ENCODE data around the gene BAZ2B. TPM values are rescaled to one million over a fixed set of nuclear protein-coding genes. Genes with fewer than 3 reads are reported as not detected.

Gene BAZ2B
- total and polyA plus RNA-seq, 9 of the 15 experiments (the other 6 are each of a cell fraction or from before 2014, with no cell fraction given), result 7.5 to 38.6 (median 19.8) TPM

DNA sequence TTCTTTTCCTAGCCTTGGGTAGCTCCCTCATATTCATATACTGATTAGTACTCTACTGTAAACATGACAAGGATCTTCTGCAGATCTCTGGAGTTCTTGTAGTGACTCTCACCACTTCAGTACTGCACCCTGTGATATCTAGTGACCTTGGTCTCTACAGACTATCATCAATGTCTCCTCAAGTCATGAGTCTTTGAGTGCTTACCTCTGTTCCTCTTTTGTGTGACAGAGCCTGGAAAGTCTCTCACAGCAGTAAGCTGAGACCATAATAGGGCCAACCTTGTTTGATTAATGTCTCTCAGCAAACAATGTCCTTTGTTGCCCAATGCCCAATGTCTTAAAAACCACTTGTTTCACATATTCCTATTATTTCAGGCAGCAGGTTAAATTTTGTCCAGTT lies 34.2 kb upstream of the BAZ2B start:
- intact Hi-C loops (cut with micrococcal nuclease), result no loop called here
- H3K79me2 ChIP-seq (ENCODE audit: control insufficient read depth, insufficient read depth, low read length), result no peaks in the 10 kb centered on the region
- no TSS peak for BruUV-seq (replicated peaks)
- in situ Hi-C loops (cut with MboI), result no loop called here
- H2AFZ ChIP-seq (ENCODE audit: low read depth, low read length), result no peak overlapping the region
- ATAC-seq (peak; percentile 60; the same call in 2 of the 3 replicates), DNase-seq (ENCODE audit: extremely low read depth in 1 of 4, low spot score in 3 of 4) (peak in 1 of 4 experiments; percentile 6), FAIRE-seq (no peak)
- H4K20me1 ChIP-seq (replicated peaks; ENCODE audit: control insufficient read depth, insufficient read depth, low read length), result no peaks in the 10 kb centered on the region
- no peaks in the 10 kb centered on the region for H3K27me3 ChIP-seq (ENCODE audit: control insufficient read depth in 2 of 2, insufficient read depth in 2 of 2, low read length in 2 of 2)
- no peak overlapping the region for H3K9ac ChIP-seq (ENCODE audit: insufficient read depth in 1 of 2, low read depth in 2 of 2, low read length in 2 of 2)
- TF ChIP-seq FOXA1 (IDR thresholded peaks at IDR 0.05; ENCODE audit: borderline replicate concordance), result no peak
- TF ChIP-seq MIER1 (IDR thresholded peaks at IDR 0.05; ENCODE audit: low read depth), result no peak
- TF ChIP-seq, protein P1, sequence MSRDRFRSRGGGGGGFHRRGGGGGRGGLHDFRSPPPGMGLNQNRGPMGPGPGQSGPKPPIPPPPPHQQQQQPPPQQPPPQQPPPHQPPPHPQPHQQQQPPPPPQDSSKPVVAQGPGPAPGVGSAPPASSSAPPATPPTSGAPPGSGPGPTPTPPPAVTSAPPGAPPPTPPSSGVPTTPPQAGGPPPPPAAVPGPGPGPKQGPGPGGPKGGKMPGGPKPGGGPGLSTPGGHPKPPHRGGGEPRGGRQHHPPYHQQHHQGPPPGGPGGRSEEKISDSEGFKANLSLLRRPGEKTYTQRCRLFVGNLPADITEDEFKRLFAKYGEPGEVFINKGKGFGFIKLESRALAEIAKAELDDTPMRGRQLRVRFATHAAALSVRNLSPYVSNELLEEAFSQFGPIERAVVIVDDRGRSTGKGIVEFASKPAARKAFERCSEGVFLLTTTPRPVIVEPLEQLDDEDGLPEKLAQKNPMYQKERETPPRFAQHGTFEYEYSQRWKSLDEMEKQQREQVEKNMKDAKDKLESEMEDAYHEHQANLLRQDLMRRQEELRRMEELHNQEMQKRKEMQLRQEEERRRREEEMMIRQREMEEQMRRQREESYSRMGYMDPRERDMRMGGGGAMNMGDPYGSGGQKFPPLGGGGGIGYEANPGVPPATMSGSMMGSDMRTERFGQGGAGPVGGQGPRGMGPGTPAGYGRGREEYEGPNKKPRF (IDR thresholded peaks at IDR 0.05; ENCODE audit: low read depth, low read length), result no peak
- no peak for TF ChIP-seq ZFX (CRISPR knock-in tag; IDR thresholded peaks at IDR 0.05)
- TF ChIP-seq, protein P2, sequence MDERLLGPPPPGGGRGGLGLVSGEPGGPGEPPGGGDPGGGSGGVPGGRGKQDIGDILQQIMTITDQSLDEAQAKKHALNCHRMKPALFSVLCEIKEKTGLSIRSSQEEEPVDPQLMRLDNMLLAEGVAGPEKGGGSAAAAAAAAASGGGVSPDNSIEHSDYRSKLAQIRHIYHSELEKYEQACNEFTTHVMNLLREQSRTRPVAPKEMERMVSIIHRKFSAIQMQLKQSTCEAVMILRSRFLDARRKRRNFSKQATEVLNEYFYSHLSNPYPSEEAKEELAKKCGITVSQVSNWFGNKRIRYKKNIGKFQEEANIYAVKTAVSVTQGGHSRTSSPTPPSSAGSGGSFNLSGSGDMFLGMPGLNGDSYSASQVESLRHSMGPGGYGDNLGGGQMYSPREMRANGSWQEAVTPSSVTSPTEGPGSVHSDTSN (CRISPR knock-in tag; IDR thresholded peaks at IDR 0.05; ENCODE audit: low read depth), result no peak
- TF ChIP-seq, protein P2 (tag; conservative IDR thresholded peaks at IDR 0.05; ENCODE audit: low read depth), result peak; percentile 62
- peak; percentile 40 for TF ChIP-seq MEIS2 (IDR thresholded peaks at IDR 0.05; ENCODE audit: partially characterized antibody)
- TF ChIP-seq FOXJ2 (tag; IDR thresholded peaks at IDR 0.05), result peak; percentile 31; the same call in 1 of the 2 replicates
- ChIA-PET POLR2A (no interaction called here), CTCF (ENCODE audit: low intra/inter-chr PET ratio) (no interaction called here)
- no peak overlapping the region for H3K4me3 ChIP-seq
- no peaks in the 10 kb centered on the region; a peak in 1 of 5 replicates for H3K4me1 ChIP-seq (replicated peaks in 1 of 2; ENCODE audit: control insufficient read depth in 2 of 2, insufficient read depth in 2 of 2, low read length in 2 of 2)
- H3K9me3 ChIP-seq (replicated peaks; ENCODE audit: control insufficient read depth, insufficient read depth, low read depth, low read length), result no peaks in the 10 kb centered on the region
- no peak overlapping the region for H3K27ac ChIP-seq (ENCODE audit: extremely low read depth, low read depth, low read length)
- no peaks in the 10 kb centered on the region for H3K36me3 ChIP-seq (ENCODE audit: control insufficient read depth, insufficient read depth, low read length)
- no peak overlapping the region for H3K4me2 ChIP-seq (ENCODE audit: insufficient read depth, low read length)
- no peaks in the 10 kb centered on the region for H3K9me1 ChIP-seq (ENCODE audit: control insufficient read depth, insufficient read depth, low read length)

Data from K562 (cell line).